PC-9 (cell line): Measurements from ENCODE around the gene NOS1AP. TPM values are rescaled to one million over a fixed set of nuclear protein-coding genes. Genes with fewer than 3 reads are reported as not detected.
A peak's percentile ranks its signal among the peaks of the same experiment; 100 is the strongest.

Experiments used
- BruUV-seq: library from RNA; stranded (reverse); fragments of 400-500 nt; replicated peaks from 2 replicates; lab custom pipeline; 2021; lab: Mats Ljungman, UMichigan
- CTCF ChIA-PET: fragments of 300-600 bp; sonication (Branson Sonifier 250); formaldehyde crosslinking; loops from one replicate; lab custom pipeline; 2022; ENCODE audit warnings: antibody characterized with exemption; lab: Charles Lee
- POLR2A ChIA-PET: fragments of 300-600 bp; sonication (Branson Sonifier 250); formaldehyde crosslinking; loops from one replicate; lab custom pipeline; 2022; ENCODE audit warnings: antibody characterized with exemption; ENCODE audit not compliant: unreplicated experiment; lab: Charles Lee
- DNase-seq, 2 experiments: peaks; one replicate each; pipeline versions ENCODE4 v3.0.0 to v3.0.0-alpha.2; 2015 to 2022; ENCODE audit warnings: mixed read lengths in 1 of 2
- H2AFZ ChIP-seq: fragments of 200-600 bp; sonication (generic); 2 replicates; pipeline ENCODE4 v1.8.1; 2017; ENCODE audit warnings: antibody characterized with exemption
- H3F3A ChIP-seq: fragments of 200-600 bp; sonication (generic); 2 replicates; pipeline ENCODE4 v1.8.1; 2017; ENCODE audit warnings: antibody characterized with exemption, mild to moderate bottlenecking, low read depth; ENCODE audit not compliant: insufficient read depth
- H3K27ac ChIP-seq: fragments of 200-600 bp; sonication (generic); 2 replicates; pipeline ENCODE4 v1.6.1; 2016; ENCODE audit warnings: mixed run types
- H3K27me3 ChIP-seq: fragments of 200-600 bp; sonication (generic); 2 replicates; pipeline ENCODE4 v1.6.1; 2016; ENCODE audit warnings: low read depth, mixed run types; ENCODE audit not compliant: insufficient read depth
- H3K36me3 ChIP-seq: fragments of 200-600 bp; sonication (generic); 2 replicates; pipeline ENCODE4 v1.6.1; 2016; ENCODE audit warnings: low read depth, mixed run types
- H3K4me1 ChIP-seq: fragments of 200-600 bp; sonication (generic); replicated peaks from 2 replicates; pipeline ENCODE4 v1.6.1; 2016; ENCODE audit warnings: mixed run types; ENCODE audit not compliant: insufficient read depth
- H3K4me2 ChIP-seq: fragments of 200-600 bp; sonication (generic); 2 replicates; pipeline ENCODE4 v1.6.1; 2017; ENCODE audit warnings: mixed run types
- H3K4me3 ChIP-seq: fragments of 200-600 bp; sonication (generic); 2 replicates; pipeline ENCODE4 v1.6.1; 2016; ENCODE audit warnings: mixed run types
- H3K79me2 ChIP-seq: fragments of 200-600 bp; sonication (generic); 2 replicates; pipeline ENCODE4 v1.6.1; 2017; ENCODE audit warnings: low read depth, mixed run types
- H3K9me2 ChIP-seq: fragments of 200-600 bp; sonication (generic); 2 replicates; pipeline ENCODE4 v1.8.1; 2017; ENCODE audit warnings: mild to moderate bottlenecking; ENCODE audit not compliant: insufficient read depth
- H3K9me3 ChIP-seq: fragments of 200-600 bp; sonication (generic); 2 replicates; pipeline ENCODE4 v1.8.1; 2016; ENCODE audit warnings: low read depth; ENCODE audit not compliant: insufficient read depth
- H4K20me1 ChIP-seq: fragments of 200-600 bp; sonication (generic); 2 replicates; pipeline ENCODE4 v1.8.1; 2017; ENCODE audit not compliant: insufficient read depth
- CTCF ChIP-seq: fragments of 200-600 bp; sonication (generic); conservative IDR thresholded peaks from 2 replicates; pipeline ENCODE4 v1.6.1; 2017; ENCODE audit warnings: mixed run types, antibody characterized with exemption, mild to moderate bottlenecking, moderate library complexity
- EZH2 ChIP-seq: fragments of 200-600 bp; sonication (generic); IDR thresholded peaks from 2 replicates; pipeline ENCODE4 v1.8.0; 2017; ENCODE audit warnings: antibody characterized with exemption, low read depth
- intact Hi-C: fragments of 100-400 bp; cut with micrococcal nuclease; formaldehyde crosslinking; loops from one replicate; pipeline ENCODE4 v1.10.0; 2022; ENCODE audit not compliant: unreplicated experiment
- total RNA-seq: library from RNA; stranded (reverse); gene quantifications from 2 replicates; pipeline ENCODE4 v1.2.3, GENCODE V29; 2021

Gene NOS1AP
- total RNA-seq, 1 experiment from 2014 or later: 9.9 TPM

- POLR2A ChIA-PET: no interaction called here
- H3K4me2 ChIP-seq: peak overlapping the region; percentile 50
- peaks cover 78% of the 10 kb centered on the region for H3K4me1 ChIP-seq
- H3K27ac ChIP-seq: peak overlapping the region; percentile 62
- H3K9me3 ChIP-seq: peaks cover 8% of the 10 kb centered on the region; the same call in 1 of the 2 replicates
- no peak for TF ChIP-seq EZH2
- TF ChIP-seq CTCF: no peak
- H3K36me3 ChIP-seq: peaks cover 27% of the 10 kb centered on the region
- H3K79me2 ChIP-seq: peaks cover 98% of the 10 kb centered on the region
- no TSS peak for BruUV-seq
- DNase-seq: peak in 1 of 2 experiments; percentile 52
- H3F3A ChIP-seq: peaks cover 30% of the 10 kb centered on the region; the same call in 1 of the 2 replicates
- H4K20me1 ChIP-seq: no peaks in the 10 kb centered on the region
- H2AFZ ChIP-seq: no peak overlapping the region
- no peaks in the 10 kb centered on the region for H3K9me2 ChIP-seq
- intact Hi-C loops: no loop called here
- no peaks in the 10 kb centered on the region for H3K27me3 ChIP-seq
- no peak overlapping the region for H3K4me3 ChIP-seq
- CTCF ChIA-PET: no interaction called here
Measured at GRCh38 chr1:162088281-162088969, 18.9 kb downstream of the NOS1AP start.

GRCh38 chr1:162089748-162090147 lies 20.3 kb downstream of the NOS1AP start:
- no peak for DNase-seq
- H3K27ac ChIP-seq: 0 out of 2 replicates have a peak overlapping the region, but pooled peaks have one; percentile 62
- peaks cover 14% of the 10 kb centered on the region for H3K36me3 ChIP-seq
- H3F3A ChIP-seq: peaks cover 30% of the 10 kb centered on the region; the same call in 1 of the 2 replicates
- H3K4me3 ChIP-seq: peak overlapping the region; percentile 17; the same call in 1 of the 2 replicates
- TF ChIP-seq CTCF: no peak
- TF ChIP-seq EZH2: no peak
- no peak overlapping the region for H2AFZ ChIP-seq
- H3K9me2 ChIP-seq: no peaks in the 10 kb centered on the region
- peaks cover 98% of the 10 kb centered on the region for H3K79me2 ChIP-seq
- BruUV-seq: no TSS peak
- peak overlapping the region; percentile 17 for H3K4me2 ChIP-seq
- H3K9me3 ChIP-seq: peaks cover 8% of the 10 kb centered on the region; the same call in 1 of the 2 replicates
- H4K20me1 ChIP-seq: no peaks in the 10 kb centered on the region; the same call in 1 of the 2 replicates
- peaks cover 85% of the 10 kb centered on the region for H3K4me1 ChIP-seq
- ChIA-PET CTCF (no interaction called here), POLR2A (interaction anchor here (0.6 kb wide), 1 partner anchor 86 kb away, joined by 14 read pairs; no protein-coding TSS in a partner anchor)
- H3K27me3 ChIP-seq: no peaks in the 10 kb centered on the region
- intact Hi-C loops: no loop called here

- peak overlapping the region; percentile 17 for H3K4me2 ChIP-seq
- no TSS peak for BruUV-seq
- H3K36me3 ChIP-seq: peaks cover 9% of the 10 kb centered on the region
- H3K4me3 ChIP-seq: peak overlapping the region; percentile 17; the same call in 1 of the 2 replicates
- CTCF ChIA-PET: no interaction called here
- H3K79me2 ChIP-seq: peaks cover 98% of the 10 kb centered on the region
- no peaks in the 10 kb centered on the region for H3K9me2 ChIP-seq
- peaks cover 8% of the 10 kb centered on the region; the same call in 1 of the 2 replicates for H3K9me3 ChIP-seq
- TF ChIP-seq CTCF: no peak
- TF ChIP-seq EZH2: no peak
- peaks cover 32% of the 10 kb centered on the region; the same call in 1 of the 2 replicates for H3F3A ChIP-seq
- no peaks in the 10 kb centered on the region for H3K27me3 ChIP-seq
- H3K27ac ChIP-seq: 0 out of 2 replicates have a peak overlapping the region, but pooled peaks have one; percentile 62
- no peak for DNase-seq
- intact Hi-C loops: no loop called here
- POLR2A ChIA-PET: interaction anchor here (0.6 kb wide), 1 partner anchor 86 kb away, joined by 14 read pairs; no protein-coding TSS in a partner anchor
- no peak overlapping the region for H2AFZ ChIP-seq
- no peaks in the 10 kb centered on the region; the same call in 1 of the 2 replicates for H4K20me1 ChIP-seq
- H3K4me1 ChIP-seq: peaks cover 85% of the 10 kb centered on the region
Measured at GRCh38 chr1:162090378-162090777, 20.9 kb downstream of the NOS1AP start.
